IPS-18c (cell line): ENCODE data around the gene CACNA2D3.

Experiments used
- H3K4me3 ChIP-seq: 2 replicates; pipeline ENCODE4 v1.7.0; 2013; ENCODE audit warnings: low read depth, mild to moderate bottlenecking, low read length, moderate library complexity; ENCODE audit not compliant: insufficient read depth
- H3K9me3 ChIP-seq: one replicate; pipeline ENCODE4 v1.6.1; 2013; ENCODE audit warnings: mild to moderate bottlenecking, low read length, moderate library complexity; ENCODE audit not compliant: control insufficient read depth, insufficient read depth

The CACNA2D3 gene

DNA sequence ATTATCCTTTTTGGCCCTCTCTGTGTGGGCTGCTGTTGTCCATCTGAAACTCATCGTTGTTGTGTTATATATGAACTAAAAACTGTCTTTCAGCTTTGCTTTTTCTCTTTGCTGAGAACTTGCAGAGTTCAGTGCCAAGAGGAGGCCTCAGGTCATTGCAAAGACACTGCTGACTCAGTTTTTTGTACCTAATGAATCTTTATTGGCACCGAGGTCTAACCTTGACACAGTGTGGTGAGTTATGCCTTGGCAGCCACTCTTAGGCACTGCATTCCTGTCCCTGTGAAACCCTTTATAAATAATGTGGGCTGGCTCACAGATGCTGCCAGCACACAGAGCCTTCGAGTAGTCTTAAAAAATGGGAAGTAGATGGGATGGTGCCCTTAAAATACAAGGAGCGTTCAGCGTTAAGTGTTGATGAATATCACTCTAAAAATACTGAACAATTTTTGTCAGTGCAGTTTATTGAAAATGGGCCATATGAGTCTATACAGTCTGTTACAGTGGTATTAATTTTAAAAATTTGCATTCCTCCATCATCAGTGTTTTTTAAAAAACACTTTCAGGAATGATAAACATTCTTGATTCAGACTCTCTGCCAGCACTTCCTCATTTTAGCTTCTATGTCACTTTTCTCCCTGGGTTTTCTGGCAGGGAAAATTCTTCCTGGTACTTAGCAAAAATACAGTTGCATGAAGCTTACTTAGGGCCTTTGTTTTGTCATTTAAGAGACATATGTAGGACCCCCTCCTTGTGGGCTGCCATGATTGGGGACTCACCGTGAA, 234.1 kb downstream of the CACNA2D3 start:
- Histone ChIP-seq H3K4me3 (no peak overlapping the region), H3K9me3 (no peaks in the 10 kb centered on the region)

DNA sequence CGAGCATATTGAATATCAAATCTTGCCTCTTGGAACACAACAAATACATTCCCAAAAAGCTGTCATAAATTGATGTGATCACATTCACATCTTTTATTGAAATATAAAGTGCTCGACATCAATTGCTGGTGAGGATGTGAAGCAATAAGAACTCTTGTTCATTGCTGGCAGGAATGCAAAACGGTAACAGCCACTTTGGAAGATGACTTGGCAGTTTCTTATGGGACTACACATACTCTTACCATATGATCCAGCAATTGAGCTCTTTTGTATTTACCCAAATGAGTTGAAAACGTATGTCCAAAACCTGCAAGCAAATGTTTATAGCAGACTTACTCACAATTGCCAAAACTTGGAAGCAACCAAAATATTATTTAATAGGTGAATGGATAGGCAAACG, 234.9 kb downstream of the CACNA2D3 start:
- Histone ChIP-seq H3K9me3 (no peaks in the 10 kb centered on the region), H3K4me3 (no peak overlapping the region)

DNA sequence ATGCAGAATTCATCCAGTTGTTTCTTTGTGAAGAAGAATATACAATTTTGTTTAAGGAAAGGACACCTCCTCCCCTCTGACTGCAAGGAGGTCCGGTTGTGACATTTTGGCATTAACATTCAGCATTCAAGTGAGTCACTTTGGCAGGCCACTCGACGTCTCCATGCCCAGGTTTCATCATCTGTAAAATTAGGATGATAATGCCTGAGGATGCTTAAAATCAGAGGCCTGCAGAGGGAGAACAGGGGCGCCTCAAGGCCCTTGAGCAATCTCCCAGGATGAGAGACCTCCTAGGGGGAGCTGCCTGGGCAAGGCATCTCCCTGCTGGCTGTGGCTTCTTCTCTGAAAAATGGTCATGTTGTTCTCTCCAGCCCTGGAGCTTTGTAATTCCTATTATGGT, 236.0 kb downstream of the CACNA2D3 start:
- no peaks in the 10 kb centered on the region for H3K9me3 ChIP-seq
- H3K4me3 ChIP-seq: no peak overlapping the region

DNA sequence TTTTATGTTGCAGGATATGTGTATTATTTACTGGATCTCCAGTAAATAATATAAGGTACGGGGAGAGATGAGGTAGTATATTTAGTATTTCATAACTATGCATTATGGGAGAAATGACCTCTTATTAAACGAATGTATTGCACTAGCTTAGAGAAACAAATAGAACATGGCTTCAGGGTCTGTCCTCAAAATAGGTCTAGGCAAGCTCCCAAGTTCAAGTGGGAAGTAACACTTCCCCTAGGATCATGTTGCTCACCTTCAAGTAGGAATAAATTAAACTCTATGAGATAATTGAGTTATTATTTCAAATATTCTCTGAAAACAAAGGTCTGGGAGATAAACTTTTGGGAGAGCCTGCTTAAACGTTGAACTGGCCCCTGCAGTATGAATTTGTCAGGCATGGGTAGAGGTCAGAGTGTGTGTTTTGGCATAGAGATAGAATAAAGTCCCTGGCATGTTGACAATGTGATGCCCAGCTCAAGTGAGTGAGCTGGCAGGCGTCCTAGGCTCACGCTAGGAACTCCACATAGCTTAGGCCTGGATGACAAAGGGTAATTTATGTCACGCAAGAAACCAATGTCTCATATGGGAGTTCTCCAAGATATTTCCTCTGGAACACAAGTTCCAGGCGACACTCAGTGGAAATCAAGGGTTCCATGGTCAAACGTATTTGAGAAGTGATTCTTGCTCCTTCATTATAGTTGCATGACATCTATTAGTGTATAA, 236.8 kb downstream of the CACNA2D3 start:
- Histone ChIP-seq H3K4me3 (no peak overlapping the region), H3K9me3 (no peaks in the 10 kb centered on the region)

DNA sequence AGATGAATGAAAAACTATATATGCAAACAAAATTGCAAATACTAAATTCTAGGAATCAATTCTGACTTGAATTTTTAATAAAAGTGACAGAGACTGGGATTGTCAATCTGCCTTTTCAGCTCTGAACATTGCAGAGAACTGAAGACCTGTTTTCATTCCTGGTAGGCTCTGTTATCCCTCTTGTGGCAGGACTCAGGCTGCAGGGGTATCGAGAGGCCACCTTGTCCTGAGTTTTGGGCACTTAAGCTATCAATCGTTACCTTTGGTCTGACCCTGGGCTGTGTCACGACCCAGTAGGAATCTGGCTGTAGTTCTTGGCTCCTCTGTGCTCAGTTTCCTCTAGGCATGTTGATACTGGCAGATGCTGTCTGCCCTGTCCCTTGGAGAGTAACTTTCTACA, 238.0 kb downstream of the CACNA2D3 start:
- Histone ChIP-seq H3K4me3 (no peak overlapping the region), H3K9me3 (no peaks in the 10 kb centered on the region)

DNA sequence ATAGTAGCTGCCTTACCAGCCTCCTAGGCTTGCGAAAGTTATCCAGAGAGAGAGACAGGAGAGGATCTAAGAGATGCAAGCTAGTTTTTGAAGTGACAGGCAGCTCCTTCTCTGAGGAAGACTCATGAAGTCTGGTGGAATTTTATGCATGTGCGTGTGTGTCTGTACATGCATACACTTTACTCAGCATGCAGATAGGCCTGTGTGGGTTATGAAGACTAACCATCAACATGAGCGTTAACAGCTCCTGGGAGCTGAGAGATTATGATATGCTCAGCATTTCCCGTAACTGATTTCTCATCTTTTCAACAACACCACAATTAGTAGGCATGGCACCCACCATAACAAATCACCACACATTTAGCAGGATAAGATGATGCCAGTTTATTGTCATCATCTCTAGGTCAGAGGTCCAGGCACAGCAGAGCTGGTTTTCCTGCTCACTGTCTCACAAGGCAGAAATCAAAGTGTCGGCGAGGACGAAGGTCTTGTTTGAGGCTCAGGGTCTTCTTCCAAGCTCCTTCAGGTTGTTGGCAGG, 239.5 kb downstream of the CACNA2D3 start:
- H3K9me3 ChIP-seq: no peaks in the 10 kb centered on the region
- H3K4me3 ChIP-seq: no peak overlapping the region

DNA sequence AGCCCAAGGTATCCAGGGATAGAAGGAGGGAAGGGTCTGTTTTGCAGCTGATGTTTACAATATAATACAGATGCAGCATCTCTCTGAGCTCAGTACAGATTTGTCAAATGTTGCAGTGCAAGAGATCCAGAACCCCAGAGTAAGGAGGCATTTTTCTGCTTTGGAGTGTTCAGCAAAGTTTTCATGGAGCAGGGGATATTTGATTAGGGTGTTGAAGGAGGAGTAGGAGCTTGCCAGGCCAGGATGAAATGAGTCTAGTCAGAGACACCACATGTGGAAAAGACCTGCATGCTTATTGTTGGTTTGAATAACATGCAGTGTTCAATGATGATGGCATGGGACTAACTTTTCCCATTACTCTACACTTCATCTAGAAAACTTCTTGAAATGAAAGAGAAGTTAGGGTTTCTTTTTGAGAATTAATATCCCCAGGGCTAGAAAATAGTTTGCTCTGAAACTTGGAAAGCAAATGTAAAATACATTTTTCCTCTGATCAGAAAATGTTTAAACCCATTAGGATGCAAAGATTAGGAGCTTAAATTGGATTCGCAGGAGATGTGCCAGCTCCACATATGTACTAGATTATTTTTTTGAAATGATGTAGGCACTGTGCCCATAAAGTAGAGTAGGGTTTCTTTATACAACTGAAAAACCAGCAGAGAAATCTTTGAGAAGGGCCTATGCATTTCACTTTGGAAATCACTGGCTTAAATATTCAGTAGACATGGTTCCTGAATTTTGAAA, 243.8 kb downstream of the CACNA2D3 start:
- H3K4me3 ChIP-seq: no peak overlapping the region
- no peaks in the 10 kb centered on the region for H3K9me3 ChIP-seq

DNA sequence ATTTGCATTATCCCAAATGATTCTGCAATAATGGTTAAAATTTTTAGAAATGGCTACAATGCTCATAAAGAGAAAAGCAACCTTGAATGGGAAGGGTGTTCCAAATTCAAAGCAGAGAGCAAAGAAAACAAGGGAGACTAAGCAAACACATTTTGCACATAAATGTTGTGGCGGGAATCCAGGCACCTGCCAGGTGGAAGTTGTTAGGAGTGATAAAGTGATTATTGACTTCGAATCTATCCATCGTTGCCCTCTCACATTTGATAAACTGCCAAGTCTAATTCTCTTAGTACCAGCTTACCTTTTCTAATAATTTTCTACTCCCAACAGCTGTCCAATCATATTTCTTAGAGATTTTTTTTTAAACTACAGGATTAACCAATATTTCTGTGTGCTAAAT, 244.5 kb downstream of the CACNA2D3 start:
- H3K9me3 ChIP-seq: no peaks in the 10 kb centered on the region
- H3K4me3 ChIP-seq: no peak overlapping the region

DNA sequence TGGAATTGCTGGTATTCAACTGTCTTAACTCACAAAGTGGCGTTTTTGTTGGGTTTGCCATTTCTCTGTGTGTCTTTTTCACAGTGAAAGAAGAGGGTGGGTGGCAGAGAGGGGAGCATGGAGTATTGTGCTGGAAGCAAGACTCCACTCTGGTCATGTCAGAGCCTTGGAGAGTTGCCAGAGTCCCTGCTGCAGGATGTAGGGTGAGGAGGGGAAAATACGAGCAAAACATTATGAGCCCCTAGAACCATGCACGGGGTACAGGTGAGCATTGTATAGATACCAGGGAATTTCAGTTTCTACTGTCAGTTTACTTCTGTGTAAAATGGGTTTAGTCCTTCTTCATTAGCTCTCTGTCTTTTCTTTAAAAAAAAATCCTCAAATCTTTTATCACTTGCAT, 249.9 kb downstream of the CACNA2D3 start:
- Histone ChIP-seq H3K4me3 (no peak overlapping the region), H3K9me3 (no peaks in the 10 kb centered on the region)

DNA sequence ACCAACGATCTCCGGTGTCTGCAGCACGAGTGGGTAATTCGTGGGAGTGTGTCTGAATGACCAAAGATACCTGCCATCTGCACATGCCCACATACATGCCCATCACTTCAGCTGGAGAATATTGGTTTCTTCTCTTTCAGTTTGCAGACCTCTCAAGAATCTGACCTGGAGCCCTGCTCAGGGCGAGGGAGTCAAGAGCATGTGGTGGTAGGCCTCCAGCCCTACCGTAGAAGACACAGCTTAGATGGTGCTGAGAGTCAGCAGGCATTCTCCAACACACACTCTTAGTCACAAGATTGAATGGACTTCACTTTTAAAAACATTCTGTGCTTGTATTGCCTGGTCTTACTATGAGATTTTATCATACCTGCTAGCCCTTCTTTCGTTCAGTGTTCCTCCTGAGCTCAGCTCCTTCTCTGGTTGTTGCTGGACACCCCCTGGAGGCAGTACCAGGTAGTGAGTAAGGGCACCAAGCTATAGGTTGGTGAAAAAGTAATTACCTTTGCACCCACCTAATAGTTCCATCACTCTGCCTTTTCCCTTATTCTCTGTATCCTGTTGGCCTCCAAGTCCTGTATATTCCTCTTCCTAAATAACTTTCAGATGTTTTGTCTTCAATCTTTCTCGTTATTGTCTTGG, 252.0 kb downstream of the CACNA2D3 start:
- no peak overlapping the region for H3K4me3 ChIP-seq
- H3K9me3 ChIP-seq: no peaks in the 10 kb centered on the region

DNA sequence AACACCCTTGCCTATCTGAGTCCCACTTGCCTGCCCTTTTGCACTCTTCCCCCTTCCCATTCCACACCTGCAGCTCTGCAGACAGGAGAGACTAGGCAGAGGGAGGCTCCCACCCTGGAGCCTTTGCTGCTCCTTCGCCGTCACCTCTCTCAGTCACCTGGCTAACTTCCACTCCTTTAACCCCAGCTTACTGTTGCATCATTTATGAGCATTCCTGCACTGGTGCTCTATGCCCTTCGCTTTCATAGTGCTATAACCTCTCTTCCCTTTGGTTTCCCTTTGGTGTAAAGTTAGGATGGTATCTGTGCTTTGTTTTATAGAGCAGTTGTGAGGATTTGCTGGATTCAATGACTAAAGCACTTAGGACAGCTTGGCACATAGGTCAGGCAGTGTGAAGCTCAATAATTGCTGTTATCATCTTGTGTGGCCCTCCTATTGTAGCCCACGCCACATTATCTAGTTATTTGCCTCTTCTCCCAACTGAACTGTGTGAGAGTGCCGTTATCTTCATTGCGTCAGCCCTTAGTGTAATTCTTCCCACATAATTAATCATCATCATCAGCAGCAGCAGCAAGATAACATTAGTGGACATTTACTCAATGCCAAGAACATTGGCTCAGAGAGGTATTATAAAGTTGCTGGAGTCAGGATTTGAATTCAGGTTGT, 253.9 kb downstream of the CACNA2D3 start:
- Histone ChIP-seq H3K4me3 (no peak overlapping the region), H3K9me3 (no peaks in the 10 kb centered on the region)

DNA sequence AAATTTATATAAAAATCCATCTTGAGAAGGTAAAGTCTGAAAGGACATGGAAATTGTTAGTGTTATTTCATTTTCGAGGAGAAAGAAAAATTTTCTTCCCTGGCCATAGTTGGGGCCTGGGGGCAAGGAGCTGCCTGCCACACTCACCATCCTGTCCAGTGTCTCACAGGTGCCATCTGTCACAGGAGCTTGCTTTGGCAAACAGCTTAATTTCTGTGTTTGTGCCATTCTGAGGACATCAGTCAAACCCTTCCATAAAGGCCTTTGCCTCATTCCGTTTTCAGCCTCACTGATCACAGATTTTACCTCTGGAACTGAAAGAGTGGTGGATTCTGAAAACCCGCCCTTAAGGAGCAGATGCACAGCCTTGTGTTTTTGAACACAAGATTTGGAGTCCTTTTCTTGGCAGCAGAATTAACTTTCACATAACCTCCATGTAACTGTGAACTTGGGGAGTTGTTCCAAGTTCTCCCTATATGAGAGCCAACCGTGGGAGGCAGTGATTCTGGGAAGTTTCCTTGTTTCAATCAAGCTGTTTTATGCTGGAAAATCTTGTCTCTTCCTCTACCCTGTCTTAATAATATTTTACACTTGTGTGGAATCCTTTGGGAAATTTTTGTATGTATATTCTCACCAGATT, 254.7 kb downstream of the CACNA2D3 start:
- H3K9me3 ChIP-seq: no peaks in the 10 kb centered on the region
- H3K4me3 ChIP-seq: no peak overlapping the region

DNA sequence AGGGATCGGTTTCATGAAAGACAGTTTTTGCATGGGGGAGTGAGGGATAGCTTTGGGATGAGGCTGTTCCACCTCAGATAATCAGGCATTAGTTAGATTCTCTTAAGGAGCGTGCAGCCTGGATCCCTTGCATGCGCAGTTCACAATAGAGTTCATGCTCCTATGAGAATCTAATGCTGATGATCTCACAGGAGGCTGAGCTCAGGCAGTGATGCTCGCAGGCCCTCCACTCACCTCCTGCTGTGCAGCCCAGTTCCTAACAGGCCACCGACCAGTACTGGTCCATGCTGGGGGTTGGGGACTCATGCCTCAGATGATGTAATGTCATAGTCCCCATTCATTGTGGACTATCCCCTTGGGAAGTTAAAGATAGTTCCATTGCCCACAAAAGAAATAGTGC, 255.8 kb downstream of the CACNA2D3 start:
- Histone ChIP-seq H3K4me3 (no peak overlapping the region), H3K9me3 (no peaks in the 10 kb centered on the region)

DNA sequence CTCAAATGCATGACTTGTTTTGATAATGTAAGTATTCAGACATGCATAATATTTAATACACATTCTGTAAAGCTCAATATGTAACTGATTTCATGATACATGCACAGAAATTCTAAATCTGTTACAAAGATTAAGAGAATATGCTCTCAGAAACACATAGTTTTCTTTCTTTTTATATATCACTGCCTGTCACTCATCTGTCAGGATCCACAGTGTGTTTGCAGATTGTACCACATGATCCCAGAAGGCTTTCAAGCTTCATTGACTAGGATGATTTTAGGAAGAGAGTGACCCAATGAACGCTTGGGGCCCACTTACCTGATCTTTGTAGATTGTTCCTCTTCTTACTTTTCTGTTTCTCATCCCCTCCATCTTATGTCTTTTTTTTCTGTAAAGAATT, 261.9 kb downstream of the CACNA2D3 start:
- H3K4me3 ChIP-seq: no peak overlapping the region
- no peaks in the 10 kb centered on the region for H3K9me3 ChIP-seq

DNA sequence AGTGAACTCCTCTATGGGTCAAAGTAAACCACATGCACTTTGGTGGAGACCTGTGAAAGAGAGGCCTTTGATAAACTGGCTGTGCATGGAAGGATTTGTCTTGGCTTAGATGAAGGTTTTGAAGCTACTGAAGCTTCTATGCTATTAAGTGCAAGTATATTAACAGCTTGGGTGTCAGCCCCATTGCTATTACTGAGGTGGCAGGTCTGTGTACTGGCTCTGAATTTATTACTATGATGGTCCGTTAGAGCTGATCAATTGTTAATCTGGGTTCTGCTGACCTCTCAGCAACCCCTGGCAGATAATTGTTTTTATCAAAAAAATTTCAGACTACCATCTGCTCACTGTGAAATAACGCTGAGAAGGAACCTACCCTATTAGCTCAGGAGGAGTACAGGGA, 268.2 kb downstream of the CACNA2D3 start:
- Histone ChIP-seq H3K4me3 (no peak overlapping the region), H3K9me3 (no peaks in the 10 kb centered on the region)

DNA sequence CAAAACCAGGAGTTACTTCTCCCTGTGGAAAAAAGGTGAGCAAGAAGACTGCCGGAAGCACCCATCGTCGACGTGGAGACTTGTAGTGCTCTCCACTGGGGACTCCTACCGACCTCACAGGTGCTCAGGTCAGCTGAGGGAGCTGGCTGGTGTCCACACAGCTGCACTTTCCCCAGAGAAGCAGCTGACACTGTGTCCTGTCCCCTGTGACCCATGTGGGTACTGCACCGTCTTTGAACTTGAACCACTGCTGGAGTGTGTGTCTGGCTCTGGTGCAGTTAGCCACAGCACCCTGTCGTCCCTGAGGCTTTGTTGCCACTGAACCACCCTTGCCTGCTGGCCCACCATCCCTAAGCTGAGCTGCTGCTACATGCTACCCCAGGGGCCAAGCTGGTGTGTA, 270.8 kb downstream of the CACNA2D3 start:
- Histone ChIP-seq H3K4me3 (no peak overlapping the region), H3K9me3 (no peaks in the 10 kb centered on the region)
